ENCODE results near the gene HIC1.

The HIC1 gene

DNA sequence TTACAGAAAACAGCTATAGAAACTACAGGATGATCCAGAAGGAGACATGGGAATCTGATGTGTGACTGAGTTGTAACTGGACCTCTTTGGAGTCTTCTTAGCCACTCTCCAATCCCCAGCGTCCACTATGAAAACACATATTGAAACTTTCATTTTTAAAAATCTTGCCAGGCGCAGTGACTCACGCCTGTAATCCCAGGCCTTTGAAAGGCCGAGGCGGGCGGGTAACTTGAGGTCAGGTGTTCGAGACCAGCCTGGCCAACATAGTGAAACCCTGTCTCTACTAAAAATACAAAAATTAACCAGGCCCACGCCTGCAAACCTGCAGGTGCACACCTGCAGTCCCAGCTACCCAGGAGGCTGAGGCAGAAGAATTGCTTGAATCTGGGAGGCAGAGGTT, 53.3 kb downstream of the HIC1 start:
- TF ChIP-seq, protein P1, sequence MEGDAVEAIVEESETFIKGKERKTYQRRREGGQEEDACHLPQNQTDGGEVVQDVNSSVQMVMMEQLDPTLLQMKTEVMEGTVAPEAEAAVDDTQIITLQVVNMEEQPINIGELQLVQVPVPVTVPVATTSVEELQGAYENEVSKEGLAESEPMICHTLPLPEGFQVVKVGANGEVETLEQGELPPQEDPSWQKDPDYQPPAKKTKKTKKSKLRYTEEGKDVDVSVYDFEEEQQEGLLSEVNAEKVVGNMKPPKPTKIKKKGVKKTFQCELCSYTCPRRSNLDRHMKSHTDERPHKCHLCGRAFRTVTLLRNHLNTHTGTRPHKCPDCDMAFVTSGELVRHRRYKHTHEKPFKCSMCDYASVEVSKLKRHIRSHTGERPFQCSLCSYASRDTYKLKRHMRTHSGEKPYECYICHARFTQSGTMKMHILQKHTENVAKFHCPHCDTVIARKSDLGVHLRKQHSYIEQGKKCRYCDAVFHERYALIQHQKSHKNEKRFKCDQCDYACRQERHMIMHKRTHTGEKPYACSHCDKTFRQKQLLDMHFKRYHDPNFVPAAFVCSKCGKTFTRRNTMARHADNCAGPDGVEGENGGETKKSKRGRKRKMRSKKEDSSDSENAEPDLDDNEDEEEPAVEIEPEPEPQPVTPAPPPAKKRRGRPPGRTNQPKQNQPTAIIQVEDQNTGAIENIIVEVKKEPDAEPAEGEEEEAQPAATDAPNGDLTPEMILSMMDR (IDR thresholded peaks at IDR 0.05; ENCODE audit: low read depth, low read length, missing control alignments) = no peak
- in situ Hi-C loops (cut with HindIII; ENCODE audit: low sequenced_read_pairs) = no loop called here
- DNase-seq (ENCODE audit: low read depth) = no peak
- H3K4me3 ChIP-seq (ENCODE audit: low read depth, low read length) = no peak overlapping the region

DNA sequence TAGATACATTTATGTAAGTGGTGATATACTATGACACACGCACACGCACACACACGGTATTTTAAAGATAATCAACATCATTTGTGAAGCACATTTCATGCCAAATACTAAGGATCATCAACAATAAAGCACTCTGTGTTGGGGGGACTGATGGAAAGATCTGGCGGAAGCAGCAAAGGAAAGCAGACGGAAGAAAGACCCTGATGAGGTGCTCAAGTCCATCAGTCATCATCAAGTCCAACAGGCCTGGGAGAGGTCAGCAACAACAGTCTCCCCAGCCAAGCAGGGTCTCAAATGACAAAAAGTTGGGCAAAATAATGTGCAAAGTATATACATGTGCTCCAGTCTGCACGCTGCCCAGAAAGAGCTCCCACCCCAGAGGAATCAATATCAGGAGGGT, 55.5 kb downstream of the HIC1 start:
- in situ Hi-C loops (cut with HindIII; ENCODE audit: low sequenced_read_pairs) = no loop called here
- no peak for DNase-seq (ENCODE audit: low read depth)
- TF ChIP-seq, protein P1 (IDR thresholded peaks at IDR 0.05; ENCODE audit: low read depth, low read length, missing control alignments) = no peak
- H3K4me3 ChIP-seq (ENCODE audit: low read depth, low read length) = no peak overlapping the region

DNA sequence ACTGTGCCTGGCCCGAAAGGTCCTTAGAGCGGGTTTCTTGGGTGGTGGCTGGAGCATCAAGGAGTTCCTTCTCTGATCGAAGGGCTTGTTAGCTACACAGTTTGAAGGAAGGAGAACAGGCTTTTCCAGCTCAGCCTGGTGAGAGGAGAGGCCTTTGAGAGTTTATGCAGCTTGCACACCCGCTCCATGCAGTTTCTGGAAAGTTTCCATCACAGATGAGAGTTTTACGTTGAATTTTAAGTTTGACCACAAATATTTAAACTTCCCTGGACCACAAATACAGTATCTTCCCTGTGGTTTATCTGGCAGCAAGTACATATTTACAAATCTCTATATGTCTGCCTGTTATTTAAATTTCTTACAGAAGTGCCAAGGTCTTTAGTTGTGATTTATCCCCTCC, 56.8 kb downstream of the HIC1 start:
- peak; percentile 97 for DNase-seq (ENCODE audit: low read depth)
- TF ChIP-seq, protein P1 (IDR thresholded peaks at IDR 0.05; ENCODE audit: low read depth, low read length, missing control alignments) = no peak
- in situ Hi-C loops (cut with HindIII; ENCODE audit: low sequenced_read_pairs) = no loop called here
- H3K4me3 ChIP-seq (ENCODE audit: low read depth, low read length) = no peak overlapping the region
